GM19372 (cell line): ENCODE results near the gene C1orf115.
"Not testable (repeated sequence)": the region's sequence is repeated elsewhere in the genome, so short reads cannot be mapped to it uniquely, and the experiment has no call there.

Experiments used
- ATAC-seq: cut with Tn5 transposase; IDR thresholded peaks from one replicate; pipeline ENCODE4 v1.9.1; 2021; ENCODE audit warnings: mild to moderate bottlenecking, low read depth, moderate library complexity; ENCODE audit not compliant: unreplicated experiment

Gene C1orf115

DNA sequence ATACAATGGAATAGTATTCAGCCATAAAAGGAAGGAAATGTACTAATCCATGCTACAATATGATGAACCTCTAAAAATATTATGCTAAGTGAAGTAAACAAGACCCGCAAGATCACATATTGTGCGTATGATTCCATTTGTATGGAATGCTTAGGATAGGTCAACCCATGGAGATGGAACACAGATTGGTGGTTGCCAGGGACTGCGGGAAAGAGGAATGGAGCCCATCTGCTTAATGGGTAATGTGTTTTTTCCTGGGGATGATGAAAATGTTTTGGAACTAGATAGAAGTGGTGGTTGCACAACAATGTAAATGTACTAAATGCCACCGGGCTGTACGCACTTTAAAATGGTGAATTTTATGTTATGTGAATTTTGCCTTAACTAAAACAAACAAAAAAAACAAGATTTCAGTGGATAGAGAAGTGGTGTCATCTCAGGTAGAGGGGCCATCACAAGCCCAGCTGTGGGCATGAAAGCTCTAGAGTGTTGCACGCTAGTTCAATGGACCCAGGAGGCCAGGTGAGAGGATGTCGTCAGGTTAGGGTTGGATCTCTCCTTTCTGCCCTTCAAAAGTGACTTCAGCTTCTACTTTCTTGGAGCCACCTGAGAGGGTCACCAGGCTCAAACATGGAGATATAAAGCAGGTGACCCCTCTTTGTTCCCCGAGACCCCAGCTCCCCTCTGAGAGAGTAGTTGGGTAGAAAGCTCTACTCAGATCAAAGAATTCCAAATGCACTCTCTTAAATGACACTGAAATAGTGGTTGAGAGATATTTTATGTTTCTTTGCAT is 2.5 kb downstream of the C1orf115 start:
- no peak for ATAC-seq

DNA sequence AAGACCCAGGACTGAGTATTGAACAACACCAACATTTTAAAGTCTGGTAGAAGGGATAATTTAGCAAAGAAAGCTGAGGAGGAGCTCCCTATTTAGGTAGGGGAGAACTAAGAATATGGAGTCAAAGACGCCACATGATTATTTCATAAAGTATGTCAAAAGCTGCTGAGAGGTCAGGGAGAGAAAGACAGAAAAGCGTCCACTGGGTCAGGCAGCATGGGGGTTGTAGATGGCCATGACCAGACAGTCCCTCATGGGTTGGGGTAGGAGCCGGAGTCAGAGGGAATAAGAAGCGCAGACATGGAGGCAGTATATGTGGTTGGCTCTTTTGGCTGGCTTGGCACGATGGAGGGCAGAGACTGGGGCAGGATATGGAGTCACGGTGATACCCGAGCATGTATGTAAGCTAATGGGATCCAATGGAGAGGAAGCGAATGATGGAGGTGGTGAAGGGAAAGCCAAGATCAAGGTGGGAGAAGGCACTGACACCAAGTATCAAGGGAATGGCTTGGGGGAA is 4.8 kb downstream of the C1orf115 start:
- ATAC-seq: no peak

DNA sequence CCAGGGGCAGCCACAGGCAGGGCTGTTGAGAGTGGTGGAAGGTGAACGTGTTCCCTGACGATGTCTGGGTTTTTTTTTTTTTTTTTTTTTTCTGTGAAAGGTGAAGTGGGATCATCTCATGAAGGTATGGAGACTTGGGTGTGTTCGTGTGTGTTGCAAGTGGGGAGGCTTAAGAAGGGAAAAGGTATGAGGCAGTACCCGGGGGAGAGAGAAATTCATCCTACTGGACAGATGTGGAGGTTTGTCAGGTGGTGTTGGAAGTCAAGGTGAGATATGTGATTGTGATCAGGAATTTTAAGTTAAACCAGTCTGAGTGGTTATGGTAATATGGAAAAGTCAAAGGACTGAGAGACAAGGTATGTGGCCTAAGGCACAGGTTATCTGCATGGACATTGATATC is 5.3 kb downstream of the C1orf115 start:
- ATAC-seq: no peak

DNA sequence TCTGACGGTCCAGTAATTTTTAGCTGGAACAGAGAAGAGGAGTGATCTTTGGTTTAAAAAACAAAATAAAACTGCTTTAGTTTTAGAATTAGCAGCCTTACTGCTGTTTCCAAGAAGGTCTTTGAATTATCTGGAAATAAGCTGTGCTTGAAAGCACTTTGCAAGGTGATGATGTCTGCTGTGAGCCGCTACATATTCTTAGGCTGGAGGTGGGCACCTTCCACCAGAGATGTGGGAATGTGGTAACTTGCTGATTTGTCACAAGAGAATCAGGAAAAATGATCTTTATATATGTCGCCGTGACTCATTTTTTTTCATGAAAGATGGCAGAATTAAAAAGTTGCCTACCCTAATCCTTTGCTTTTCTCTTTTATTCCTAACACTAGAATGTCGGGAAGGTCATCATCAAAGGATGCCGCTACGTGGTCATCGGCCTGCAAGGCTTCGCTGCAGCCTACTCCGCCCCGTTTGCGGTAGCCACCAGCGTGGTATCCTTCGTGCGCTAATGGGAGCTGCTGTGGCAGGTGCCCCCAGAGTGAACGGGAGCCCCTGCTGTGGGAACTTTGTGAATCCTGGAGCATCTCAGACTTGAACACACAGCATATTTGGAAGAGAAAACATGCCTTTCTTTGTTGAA is 6.2 kb downstream of the C1orf115 start:
- ATAC-seq: no peak

DNA sequence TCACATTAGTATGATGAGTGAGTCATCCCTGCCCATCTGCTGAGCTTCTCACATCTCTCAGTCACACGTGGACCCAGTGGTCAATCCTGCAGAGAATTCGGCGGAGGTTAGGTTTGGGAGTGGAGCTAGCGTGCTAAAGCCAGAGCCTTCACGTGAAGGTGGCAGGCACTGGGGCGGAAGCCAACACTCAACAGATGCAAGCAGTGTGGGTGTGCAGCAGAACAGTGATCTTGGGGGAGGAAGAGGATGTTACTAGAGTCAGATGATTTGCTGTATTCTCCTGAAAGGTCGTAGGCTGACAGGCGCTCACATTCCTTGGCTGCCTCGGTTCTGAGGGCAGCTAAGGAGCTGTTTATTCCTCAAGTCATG is 6.7 kb downstream of the C1orf115 start:
- ATAC-seq: no peak

DNA sequence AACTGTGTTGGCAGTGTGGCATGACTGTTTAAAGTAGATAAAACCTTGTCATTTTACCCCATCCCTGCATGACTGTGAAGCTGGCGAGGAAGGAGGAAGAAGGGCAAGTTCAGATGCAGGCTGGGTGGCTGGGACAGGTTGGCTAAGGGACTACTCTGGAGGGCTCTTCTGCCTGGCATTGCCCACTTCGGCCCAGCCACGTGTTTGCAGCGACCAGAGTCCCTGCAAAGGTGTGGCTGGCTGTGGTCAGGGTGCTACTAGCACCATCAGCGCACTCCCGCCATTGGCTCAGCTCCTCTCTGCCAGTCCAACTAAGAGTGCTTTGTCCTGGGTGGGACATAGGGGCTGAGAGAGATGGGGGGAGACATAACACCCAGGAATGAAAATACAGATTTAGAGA is 7.2 kb downstream of the C1orf115 start:
- ATAC-seq: no peak

DNA sequence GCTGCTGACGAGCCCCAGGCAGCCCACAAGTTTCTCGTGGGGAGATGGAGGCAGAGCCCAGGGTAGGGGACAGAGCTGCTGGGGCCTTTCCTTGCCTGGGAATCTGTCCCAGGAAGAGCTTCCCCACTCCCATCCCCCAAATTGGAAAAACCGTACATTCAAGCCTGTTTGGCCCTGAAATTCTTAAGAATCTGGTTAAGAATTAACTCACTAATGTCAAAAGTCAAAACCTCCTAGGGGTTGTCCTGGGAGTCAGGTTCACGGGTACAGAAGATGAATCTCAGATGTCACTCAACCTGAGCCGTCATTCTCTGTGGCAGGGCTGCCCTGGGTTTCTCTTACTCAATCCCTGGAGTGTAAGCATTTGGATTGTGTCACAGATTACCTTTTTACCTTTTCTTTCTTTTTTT is 8.4 kb downstream of the C1orf115 start:
- no peak for ATAC-seq

DNA sequence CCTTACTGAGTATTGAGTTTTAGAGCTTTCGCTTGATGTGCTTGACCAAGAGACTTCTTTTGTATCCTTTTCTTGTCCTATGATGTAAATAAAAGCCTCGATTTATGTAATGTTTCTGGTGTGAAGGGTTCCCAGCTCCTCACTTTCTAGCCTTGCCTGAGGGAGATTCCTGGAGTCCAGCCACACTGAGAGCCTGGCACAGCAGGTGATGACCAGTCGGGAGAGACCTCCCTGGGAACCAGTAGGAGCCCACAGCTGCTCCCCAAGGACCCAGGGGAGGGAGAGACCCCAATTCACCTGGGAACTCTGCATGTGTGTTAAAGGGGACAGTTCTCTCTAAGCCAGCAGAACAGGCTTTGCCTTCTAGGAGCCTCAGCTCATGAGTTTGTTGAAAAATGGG is 8.9 kb downstream of the C1orf115 start:
- no peak for ATAC-seq

DNA sequence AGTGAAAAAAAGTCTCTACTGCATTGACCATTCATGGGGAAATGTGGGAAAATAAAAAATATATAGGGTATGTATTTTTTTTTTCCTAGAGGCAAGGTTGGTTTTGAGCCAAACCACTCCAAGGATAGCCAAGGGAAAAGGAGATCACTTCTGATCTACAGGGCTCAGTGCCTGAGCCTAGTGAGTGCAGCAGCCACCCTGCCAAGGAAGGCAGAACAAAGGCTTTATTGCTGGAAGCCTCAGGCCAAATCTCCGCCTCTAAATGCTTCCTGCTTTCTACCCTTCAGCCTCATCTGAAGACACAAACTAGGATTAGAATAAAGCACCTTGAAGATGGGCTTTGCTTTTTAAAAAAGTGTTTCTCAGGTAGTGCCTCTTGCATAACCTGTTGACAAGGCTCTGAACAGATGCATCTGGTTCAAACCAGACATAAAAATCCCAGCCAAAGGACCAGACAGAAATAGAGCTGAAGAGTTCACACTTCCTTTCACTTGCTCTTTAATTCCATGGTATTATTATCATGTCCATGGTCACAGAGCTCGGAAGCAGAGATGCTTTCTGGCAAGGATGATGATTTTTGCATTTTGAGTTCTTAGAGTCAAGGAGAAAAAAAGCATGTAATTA is 10.5 kb downstream of the C1orf115 start:
- ATAC-seq: no peak

DNA sequence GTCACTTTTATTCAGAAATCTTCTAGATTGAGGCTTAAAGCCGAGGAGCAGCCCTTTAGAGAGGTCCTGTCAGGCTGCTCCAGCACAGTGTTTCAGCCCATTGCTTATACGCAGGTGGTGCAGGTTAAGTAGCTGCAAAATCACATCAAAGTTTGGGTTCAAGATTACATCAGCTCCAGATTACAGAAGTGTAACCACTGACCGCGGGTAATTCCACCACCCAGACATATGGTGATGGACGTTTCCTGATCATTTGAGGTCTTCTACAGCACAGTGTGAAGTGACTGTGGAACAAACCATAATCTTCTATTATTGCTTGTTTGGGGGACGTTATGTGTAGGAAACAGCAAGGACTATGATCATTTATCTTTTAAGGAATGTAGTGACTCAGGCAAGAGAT is 11.8 kb downstream of the C1orf115 start:
- no peak for ATAC-seq

DNA sequence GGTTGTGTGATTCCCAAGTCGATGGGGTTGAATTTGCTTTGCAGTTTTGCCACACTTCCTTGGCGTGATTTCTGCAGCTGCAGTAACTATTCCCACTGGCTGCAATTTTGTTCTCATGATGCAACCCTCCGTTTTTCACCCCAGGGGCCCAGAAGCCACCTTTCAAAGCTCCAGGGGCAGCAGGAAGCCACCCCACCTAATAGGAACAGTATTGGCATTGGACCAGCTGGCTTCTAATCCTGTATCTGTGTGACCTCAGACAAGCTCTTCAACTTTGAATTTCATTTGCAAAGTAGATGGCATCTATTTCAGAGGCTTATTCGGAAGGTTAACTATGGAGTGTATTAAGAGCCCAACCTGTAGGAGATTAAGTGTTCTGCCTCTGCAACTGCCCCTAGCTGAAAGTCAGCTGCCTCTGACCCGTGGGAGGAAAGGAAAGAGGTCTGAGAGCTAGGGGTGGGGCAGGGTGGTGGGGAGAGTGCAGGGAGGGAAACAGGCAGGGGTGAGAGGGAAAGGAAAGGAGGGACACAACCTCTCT is 12.6 kb downstream of the C1orf115 start:
- no peak for ATAC-seq

DNA sequence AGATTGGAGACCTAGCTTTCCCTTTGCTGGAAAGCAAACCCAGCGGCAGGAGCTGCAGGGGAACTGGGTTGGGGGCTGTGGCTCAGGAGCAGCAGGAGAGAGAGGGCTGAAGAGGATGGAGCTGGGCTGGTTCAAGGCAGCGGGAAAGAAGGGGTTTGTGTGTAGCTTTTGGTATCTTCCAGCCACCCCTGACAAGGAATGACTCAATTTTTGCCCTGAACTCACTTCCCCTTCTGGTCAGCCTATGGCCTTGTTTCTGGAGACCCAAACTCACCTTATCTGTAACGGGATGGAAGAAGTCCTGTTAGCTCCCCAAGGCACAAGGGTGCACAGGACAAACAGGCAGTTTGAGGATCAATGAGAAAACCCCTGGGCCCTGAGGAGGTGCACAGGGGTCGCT is 13.1 kb downstream of the C1orf115 start:
- no peak for ATAC-seq

DNA sequence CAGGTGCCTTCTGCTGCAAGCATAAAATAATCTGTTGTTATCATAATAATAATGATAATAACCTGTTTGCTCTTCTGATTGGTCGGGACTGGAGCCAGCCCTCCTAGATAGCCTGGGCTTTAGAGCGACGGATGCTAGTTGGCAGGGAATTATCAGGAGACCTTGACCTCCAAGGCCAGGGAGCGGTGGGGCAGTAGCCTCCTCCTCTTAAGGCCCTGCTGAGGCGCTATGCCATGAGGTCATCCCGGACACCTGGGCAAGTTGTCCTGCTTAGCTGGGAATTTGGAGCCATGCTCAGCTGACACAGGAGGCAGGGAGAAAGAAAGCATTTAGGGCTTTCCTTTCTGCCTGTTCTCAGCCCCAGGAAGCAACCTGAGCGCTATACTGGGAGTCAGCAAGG is 15.6 kb downstream of the C1orf115 start:
- ATAC-seq: no peak

DNA sequence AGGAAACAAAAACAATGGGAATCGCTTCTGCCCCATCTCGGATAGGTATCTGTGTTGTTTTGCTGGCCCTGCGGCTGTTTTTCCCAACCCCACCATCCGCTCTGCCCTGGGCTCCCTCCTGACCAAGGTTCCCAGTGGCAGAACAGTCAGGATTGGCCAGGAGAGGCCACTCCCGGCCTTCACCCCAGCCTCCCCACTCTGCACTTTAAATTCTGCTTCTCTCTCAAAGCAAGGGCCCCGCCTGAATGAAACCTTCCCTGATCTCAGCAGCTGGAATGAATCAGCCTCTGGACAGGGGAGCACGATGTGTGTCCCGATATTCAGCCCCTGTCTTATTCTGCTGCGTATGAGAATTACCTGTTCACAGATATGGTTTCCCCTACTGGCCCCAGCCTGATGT is 16.3 kb downstream of the C1orf115 start:
- ATAC-seq: no peak

DNA sequence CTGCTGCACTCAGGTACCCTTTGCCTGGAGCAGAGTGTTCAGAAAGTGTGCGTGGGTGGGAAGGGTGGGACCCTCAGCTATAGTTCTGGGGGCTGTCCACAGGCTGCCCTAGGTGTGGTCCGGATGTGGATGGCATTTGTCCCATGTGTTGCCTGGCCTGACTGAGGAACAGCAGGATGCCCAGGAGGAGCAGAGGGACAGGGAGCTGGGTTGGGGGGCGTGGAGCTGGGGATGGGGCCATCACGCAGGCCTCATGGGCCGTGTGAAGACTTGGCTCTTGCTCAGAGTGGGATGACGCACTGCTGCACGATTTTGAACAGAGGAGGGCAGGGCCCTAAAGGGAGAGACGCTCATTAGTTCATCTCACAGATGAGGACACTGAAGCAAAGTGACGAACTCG is 17.0 kb downstream of the C1orf115 start:
- no peak for ATAC-seq

DNA sequence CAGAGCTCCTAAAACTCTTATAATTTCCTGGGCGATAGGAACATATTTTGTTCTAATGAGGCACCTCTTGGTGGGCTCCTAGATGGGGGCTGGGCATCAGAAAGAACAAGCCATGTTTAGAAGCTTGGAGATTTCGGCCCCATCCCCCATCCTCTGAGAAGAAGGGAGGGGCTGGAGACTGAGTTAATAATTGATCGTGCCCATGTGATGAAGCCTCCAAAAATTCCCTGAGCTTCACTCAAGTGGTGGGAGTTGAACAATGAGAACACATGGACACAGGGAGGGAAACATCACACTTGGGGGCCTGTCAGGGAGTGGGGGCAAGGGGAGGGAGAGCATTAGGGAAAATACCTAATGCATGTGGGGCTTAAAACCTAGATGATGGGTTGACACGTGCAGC is 18.1 kb downstream of the C1orf115 start:
- no peak for ATAC-seq

DNA sequence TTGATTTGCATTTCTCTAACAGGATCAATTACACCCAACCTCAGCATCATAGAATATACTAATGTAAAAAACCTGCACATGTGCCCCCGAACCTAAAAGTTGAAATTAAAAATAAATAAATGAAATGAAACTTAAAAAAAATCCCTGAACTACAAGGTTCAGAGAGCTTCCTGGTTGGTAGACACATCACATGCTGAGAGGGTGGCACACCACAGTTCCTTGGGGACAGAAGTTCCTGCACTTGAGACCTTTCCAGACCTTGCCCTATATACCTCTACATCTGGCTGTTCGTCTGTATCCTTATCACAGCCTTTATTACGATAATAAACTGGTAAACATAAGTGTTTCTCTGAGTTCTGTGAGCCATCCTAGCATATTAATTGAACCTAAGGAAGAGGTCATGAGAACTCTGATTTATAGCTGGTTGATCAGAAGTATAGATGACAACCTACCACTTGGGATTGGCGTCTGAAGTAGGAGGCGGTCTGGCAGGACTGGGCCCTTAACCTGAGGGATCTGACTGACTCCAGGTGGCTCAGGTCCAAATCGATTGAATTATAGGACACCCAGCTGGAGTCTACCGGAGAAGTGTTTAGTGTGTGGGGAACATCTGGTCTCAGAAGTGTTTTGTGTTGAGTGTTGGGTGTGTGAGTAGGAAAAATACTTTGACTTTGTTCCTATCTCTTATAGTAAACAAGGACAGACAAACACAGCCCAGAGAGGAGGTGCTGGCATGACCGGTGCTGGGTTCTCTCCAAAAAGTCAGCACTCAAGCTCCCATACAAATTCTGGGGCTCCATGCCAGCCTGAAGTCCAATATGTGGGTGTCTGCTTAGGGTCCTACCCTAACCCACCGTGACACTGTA is 19.0 kb downstream of the C1orf115 start:
- ATAC-seq: no peak

DNA sequence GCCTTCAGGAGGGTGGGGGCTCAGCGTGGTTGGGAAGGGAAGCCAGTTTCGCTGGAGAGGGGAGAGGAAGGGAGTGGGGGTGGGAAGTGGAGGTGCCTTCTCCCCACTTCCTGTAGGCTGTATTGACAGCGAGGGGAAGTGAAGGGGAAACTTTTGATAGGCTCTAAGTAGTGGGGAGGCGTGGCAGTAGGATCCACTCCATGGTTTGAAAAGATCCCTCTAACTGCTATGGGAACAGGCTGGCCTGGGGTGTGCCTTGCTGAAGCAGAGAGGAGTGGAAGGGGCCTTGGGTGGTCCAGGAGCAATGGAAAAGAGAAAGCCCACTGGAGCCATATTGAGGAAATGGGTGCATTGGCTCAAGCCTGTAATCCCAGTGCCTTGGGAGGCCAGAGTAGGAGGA is 20.2 kb downstream of the C1orf115 start:
- ATAC-seq: no peak

DNA sequence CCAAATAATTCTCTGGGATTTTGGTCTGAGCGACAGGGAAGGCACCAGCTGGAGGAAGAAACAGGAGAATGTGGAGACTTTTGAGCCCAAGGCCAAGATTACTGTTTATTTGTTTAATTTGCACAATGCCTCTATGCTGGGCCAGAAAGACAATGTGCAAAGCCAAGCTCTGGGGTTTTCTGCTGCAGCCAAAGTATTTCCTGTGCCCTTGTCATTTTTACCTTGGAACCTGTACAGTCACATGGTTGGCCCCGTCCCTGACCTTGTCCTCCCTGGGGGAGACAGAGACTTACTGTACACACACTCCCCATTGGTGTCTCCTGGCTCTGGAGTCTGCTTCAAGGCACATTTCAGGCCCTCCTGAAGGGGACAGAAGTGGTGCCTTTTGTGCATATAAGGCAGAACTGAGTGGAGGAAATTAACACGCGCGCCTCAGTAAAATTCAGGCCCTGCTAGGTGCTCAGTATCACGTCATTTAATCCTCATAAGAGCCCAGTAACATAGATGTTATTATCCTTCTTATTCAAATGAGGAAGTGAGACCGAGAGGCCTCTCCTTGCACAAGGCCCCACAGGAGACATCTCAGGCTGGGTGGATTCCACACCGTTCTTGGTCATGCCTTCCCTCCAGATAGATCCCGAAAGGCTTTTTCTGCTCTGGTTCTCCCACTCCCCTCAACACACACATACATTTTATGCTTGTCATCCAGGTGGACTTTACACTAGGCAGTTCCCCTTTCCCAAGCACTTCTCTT is 21.1 kb downstream of the C1orf115 start:
- ATAC-seq: peak; percentile 79

DNA sequence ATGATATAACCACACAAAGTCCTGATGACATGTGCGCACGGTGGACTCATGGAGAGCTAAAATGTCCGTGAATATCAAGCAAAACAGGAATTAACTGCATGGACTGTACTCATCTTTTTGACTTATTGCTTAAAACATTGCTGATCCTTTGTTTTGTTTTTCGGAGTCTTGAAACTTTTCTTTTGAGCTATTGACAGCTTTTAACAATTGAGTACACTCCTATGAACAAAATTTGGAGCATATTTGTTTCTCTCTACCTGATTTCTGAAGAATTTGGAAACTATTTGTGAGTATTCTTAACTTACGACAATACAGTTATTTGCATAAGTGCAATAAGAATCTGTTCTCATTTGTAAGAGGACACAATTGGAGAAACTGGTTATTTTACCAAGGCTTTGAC is 25.8 kb downstream of the C1orf115 start:
- ATAC-seq: not testable (repeated sequence)
